ENCODE measurements around the gene FRMD8. TPM values are rescaled to one million over a fixed set of nuclear protein-coding genes. Genes with fewer than 3 reads are reported as not detected.

FRMD8 gene
- total RNA-seq, 1 donor from 2014 or later: 11.1 TPM

DNA sequence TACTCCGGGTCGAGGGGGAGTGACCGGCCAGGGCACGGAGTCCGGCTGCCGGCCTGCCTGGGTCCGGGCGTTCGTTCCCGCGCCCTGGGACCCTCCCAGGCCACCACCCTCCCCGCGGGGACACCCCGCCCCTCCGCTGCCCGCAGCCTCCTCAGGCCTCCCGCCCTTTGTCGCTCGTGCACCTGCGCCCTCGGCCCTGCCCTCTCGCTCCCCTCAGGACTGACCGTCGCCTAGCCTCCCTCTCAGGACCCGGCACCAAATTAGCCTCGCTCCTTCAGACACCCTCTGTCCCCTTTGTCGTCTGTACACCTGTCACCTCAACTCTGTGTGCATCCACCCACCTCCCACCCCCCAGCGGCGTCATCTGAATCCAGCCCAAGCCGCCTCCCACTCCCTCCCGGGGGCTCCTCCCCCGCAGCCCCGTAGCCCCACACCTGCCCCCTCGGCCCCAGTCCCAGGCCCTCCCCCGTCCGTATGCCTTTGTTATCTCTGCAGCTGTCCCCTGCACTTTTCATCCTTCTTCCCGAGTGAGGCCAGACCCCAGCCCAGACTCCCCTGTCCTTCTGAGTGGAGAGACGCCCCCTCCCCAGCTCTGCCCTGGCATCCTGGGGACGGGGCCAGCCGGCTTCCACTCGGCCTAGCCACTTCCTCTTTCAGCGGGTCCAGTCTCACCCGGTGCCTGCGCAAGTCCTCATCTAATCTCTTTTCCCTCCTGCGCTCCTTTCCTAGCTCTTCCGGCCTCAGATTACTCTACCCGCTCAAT is 31.2 kb upstream of the FRMD8 start:
- peaks cover 13% of the 10 kb centered on the region for H3K9me3 Mint-ChIP-seq (ENCODE audit: unreplicated experiment)

DNA sequence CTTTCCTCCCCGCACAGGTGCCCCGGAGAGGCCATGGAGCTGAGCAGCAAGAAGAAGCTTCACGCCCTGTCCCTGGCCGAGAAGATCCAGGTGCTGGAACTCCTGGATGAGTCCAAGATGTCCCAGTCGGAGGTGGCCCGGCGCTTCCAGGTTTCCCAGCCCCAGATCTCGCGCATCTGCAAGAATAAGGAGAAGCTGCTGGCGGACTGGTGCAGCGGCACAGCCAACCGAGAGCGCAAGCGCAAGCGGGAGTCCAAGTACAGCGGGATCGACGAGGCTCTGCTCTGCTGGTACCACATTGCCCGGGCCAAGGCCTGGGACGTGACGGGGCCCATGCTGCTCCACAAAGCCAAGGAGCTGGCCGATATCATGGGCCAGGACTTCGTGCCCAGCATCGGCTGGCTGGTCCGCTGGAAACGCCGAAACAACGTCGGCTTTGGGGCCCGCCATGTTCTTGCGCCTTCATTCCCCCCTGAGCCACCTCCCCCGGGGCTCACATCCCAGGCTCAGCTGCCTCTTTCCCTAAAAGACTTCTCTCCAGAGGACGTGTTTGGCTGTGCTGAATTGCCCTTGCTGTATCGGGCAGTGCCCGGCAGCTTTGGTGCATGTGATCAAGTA is 30.6 kb upstream of the FRMD8 start:
- peak overlapping the region; percentile 73 for H3K27ac Mint-ChIP-seq (ENCODE audit: unreplicated experiment)
- TF ChIP-seq, protein P1, sequence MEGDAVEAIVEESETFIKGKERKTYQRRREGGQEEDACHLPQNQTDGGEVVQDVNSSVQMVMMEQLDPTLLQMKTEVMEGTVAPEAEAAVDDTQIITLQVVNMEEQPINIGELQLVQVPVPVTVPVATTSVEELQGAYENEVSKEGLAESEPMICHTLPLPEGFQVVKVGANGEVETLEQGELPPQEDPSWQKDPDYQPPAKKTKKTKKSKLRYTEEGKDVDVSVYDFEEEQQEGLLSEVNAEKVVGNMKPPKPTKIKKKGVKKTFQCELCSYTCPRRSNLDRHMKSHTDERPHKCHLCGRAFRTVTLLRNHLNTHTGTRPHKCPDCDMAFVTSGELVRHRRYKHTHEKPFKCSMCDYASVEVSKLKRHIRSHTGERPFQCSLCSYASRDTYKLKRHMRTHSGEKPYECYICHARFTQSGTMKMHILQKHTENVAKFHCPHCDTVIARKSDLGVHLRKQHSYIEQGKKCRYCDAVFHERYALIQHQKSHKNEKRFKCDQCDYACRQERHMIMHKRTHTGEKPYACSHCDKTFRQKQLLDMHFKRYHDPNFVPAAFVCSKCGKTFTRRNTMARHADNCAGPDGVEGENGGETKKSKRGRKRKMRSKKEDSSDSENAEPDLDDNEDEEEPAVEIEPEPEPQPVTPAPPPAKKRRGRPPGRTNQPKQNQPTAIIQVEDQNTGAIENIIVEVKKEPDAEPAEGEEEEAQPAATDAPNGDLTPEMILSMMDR (IDR thresholded peaks at IDR 0.05; ENCODE audit: partially characterized antibody, unreplicated experiment): no peak
- H3K27me3 Mint-ChIP-seq (ENCODE audit: unreplicated experiment): peaks cover 7% of the 10 kb centered on the region
- H3K4me1 Mint-ChIP-seq (ENCODE audit: low read depth, unreplicated experiment): peaks cover 12% of the 10 kb centered on the region
- DNase-seq: peak; percentile 56
- H3K4me3 Mint-ChIP-seq (ENCODE audit: unreplicated experiment): peak overlapping the region; percentile 86
- peaks cover 13% of the 10 kb centered on the region for H3K9me3 Mint-ChIP-seq (ENCODE audit: unreplicated experiment)
- H3K36me3 Mint-ChIP-seq (ENCODE audit: unreplicated experiment): peaks cover 5% of the 10 kb centered on the region

More for the DNA sequence above, 31.2 kb upstream of the FRMD8 start:
- peak overlapping the region; percentile 84 for H3K27ac Mint-ChIP-seq (ENCODE audit: unreplicated experiment)
- peak; percentile 74 for DNase-seq
- peak overlapping the region; percentile 86 for H3K4me3 Mint-ChIP-seq (ENCODE audit: unreplicated experiment)
- peaks cover 7% of the 10 kb centered on the region for H3K27me3 Mint-ChIP-seq (ENCODE audit: unreplicated experiment)
- H3K36me3 Mint-ChIP-seq (ENCODE audit: unreplicated experiment): peaks cover 5% of the 10 kb centered on the region
- TF ChIP-seq, protein P1 (IDR thresholded peaks at IDR 0.05; ENCODE audit: partially characterized antibody, unreplicated experiment): no peak
- peaks cover 12% of the 10 kb centered on the region for H3K4me1 Mint-ChIP-seq (ENCODE audit: low read depth, unreplicated experiment)

DNA sequence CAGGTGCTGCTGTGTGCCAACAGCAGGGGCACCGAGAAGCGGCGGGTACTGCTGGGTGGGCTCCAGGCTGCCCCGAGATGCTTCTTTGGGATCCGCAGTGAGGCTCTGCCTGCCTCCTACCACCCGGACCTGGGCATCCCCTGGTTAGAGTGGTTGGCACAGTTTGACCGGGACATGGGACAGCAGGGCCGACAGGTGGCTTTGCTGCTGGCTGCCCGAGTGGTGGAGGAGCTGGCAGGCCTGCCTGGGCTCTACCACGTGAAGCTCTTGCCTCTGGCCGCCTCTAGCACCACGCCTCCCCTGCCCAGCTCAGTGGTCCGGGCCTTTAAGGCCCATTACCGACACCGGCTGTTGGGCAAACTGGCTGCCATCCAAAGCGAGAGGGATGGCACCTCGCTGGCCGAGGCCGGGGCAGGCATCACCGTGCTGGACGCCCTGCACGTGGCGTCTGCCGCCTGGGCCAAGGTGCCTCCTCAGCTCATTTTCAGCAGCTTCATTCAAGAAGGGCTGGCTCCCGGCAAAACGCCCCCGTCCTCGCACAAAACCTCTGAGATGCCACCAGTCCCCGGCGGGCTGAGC is 30.0 kb upstream of the FRMD8 start:
- Mint-ChIP-seq H3K27ac (ENCODE audit: unreplicated experiment) (no peak overlapping the region), H3K4me1 (ENCODE audit: low read depth, unreplicated experiment) (peaks cover 12% of the 10 kb centered on the region)

DNA sequence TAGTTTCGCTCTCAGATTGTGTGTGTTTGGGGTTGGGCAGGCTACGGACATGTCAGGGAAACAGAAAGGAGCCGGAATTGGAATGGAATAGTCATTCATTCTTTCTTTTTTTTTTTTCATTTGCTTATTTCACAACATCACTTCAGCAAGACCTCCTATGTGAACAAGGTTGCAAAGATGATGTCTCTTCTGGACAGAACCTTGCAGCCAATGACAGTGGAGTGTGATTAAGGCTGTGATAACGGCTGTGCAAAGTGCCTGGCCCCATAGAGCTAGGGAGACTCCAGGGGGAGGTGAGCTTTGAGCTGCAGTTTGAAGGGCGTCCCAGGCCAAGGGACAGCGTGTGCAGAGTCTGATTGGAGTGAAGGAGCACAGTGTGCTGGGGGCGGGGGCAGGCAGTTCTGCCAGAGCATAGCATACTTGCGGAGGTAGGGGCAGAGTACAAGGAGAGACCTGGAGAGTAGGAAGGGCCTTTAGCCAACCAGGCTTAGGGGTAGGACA is 28.5 kb upstream of the FRMD8 start:
- no peak for DNase-seq
- H3K4me3 Mint-ChIP-seq (ENCODE audit: unreplicated experiment): peak overlapping the region; percentile 8
- H3K9me3 Mint-ChIP-seq (ENCODE audit: unreplicated experiment): peaks cover 9% of the 10 kb centered on the region
- H3K27ac Mint-ChIP-seq (ENCODE audit: unreplicated experiment): no peak overlapping the region
- H3K4me1 Mint-ChIP-seq (ENCODE audit: low read depth, unreplicated experiment): peaks cover 11% of the 10 kb centered on the region
- H3K27me3 Mint-ChIP-seq (ENCODE audit: unreplicated experiment): peaks cover 8% of the 10 kb centered on the region
- TF ChIP-seq, protein P1 (IDR thresholded peaks at IDR 0.05; ENCODE audit: partially characterized antibody, unreplicated experiment): no peak
- H3K36me3 Mint-ChIP-seq (ENCODE audit: unreplicated experiment): peaks cover under 1% of the 10 kb centered on the region

More for the DNA sequence above, 30.0 kb upstream of the FRMD8 start:
- TF ChIP-seq, protein P1 (IDR thresholded peaks at IDR 0.05; ENCODE audit: partially characterized antibody, unreplicated experiment): no peak
- H3K27me3 Mint-ChIP-seq (ENCODE audit: unreplicated experiment): peaks cover 7% of the 10 kb centered on the region
- H3K36me3 Mint-ChIP-seq (ENCODE audit: unreplicated experiment): peaks cover 5% of the 10 kb centered on the region
- H3K4me3 Mint-ChIP-seq (ENCODE audit: unreplicated experiment): peak overlapping the region; percentile 69
- DNase-seq: no peak
- peaks cover 13% of the 10 kb centered on the region for H3K9me3 Mint-ChIP-seq (ENCODE audit: unreplicated experiment)

Data from glutamatergic neuron (in vitro differentiated cells).